Measurements from ENCODE around the gene ENPP7.

ENPP7 gene

GRCh38 chr17:79695797-79696609 lies 34.7 kb upstream of the ENPP7 start:
- no peaks in the 10 kb centered on the region for H3K36me3 ChIP-seq (ENCODE audit: control insufficient read depth in 2 of 2, insufficient read depth in 1 of 2, low read length in 2 of 2)
- H3K4me3 ChIP-seq (ENCODE audit: low read depth, low read length): no peak overlapping the region
- H3K27ac ChIP-seq (ENCODE audit: extremely low read depth, low read depth, low read length): peak overlapping the region; percentile 24; the same call in 1 of the 2 replicates
- peaks cover 13% of the 10 kb centered on the region for H3K4me1 ChIP-seq (ENCODE audit: control insufficient read depth, insufficient read depth, low read length)
- ChIA-PET CTCF (interaction anchor here (0.5 to 3.7 kb wide), 5 partner anchors 37 to 666 kb away, joined by 4 to 23 read pairs (median 6); no protein-coding TSS in a partner anchor), POLR2A (no interaction called here)
- no peaks in the 10 kb centered on the region for H3K9me3 ChIP-seq (ENCODE audit: control insufficient read depth, insufficient read depth, low read depth, low read length)
- TF ChIP-seq ZNF518A (tag by site-specific recombination; conservative IDR thresholded peaks at IDR 0.05; ENCODE audit: low read depth): 0 out of 2 replicates have a peak, but pooled peaks have one; percentile 17
- no peak for TF ChIP-seq PRDM2 (tag by site-specific recombination; IDR thresholded peaks at IDR 0.05; ENCODE audit: borderline replicate concordance)
- TF ChIP-seq ZNF449 (tag by site-specific recombination; IDR thresholded peaks at IDR 0.05): peak; percentile 68
- no peak for TF ChIP-seq SCRT1 (tag by site-specific recombination; IDR thresholded peaks at IDR 0.05; ENCODE audit: borderline replicate concordance)
- TF ChIP-seq ZNF335 (tag by site-specific recombination; conservative IDR thresholded peaks at IDR 0.05): 0 out of 2 replicates have a peak, but pooled peaks have one; percentile 28
- TF ChIP-seq GLIS1 (tag by site-specific recombination; IDR thresholded peaks at IDR 0.05): peak; percentile 88
- peak; percentile 62 for TF ChIP-seq ZBTB17 (tag by site-specific recombination; IDR thresholded peaks at IDR 0.05)
- 0 out of 2 replicates have a peak, but pooled peaks have one; percentile 39 for TF ChIP-seq ZNF600 (tag by site-specific recombination; IDR thresholded peaks at IDR 0.05)
- TF ChIP-seq CTCF (tag by site-specific recombination; IDR thresholded peaks at IDR 0.05): no peak
- TF ChIP-seq ZNF792 (tag by site-specific recombination; IDR thresholded peaks at IDR 0.05): no peak
- TF ChIP-seq GLIS2 (tag by site-specific recombination; IDR thresholded peaks at IDR 0.05): peak; percentile 39; the same call in 1 of the 2 replicates
- TF ChIP-seq ZNF366 (tag by site-specific recombination; conservative IDR thresholded peaks at IDR 0.05): no peak
- peak; percentile 72 for TF ChIP-seq ZFHX2 (tag by site-specific recombination; conservative IDR thresholded peaks at IDR 0.05)
- peak; percentile 41; the same call in 1 of the 2 replicates for TF ChIP-seq PATZ1 (tag by site-specific recombination; IDR thresholded peaks at IDR 0.05)
- 0 out of 2 replicates have a peak, but pooled peaks have one; percentile 17 for TF ChIP-seq KLF1 (tag by site-specific recombination; IDR thresholded peaks at IDR 0.05)
- TF ChIP-seq BCL11B (tag by site-specific recombination; IDR thresholded peaks at IDR 0.05; ENCODE audit: low read depth): no peak
- peak; percentile 55; the same call in 1 of the 2 replicates for TF ChIP-seq PRDM1 (tag by site-specific recombination; IDR thresholded peaks at IDR 0.05)
- TF ChIP-seq ZSCAN30 (tag by site-specific recombination; IDR thresholded peaks at IDR 0.05): no peak
- peak; percentile 95 for TF ChIP-seq ZNF596 (tag by site-specific recombination; IDR thresholded peaks at IDR 0.05)
- TF ChIP-seq ZBTB48 (tag by site-specific recombination; IDR thresholded peaks at IDR 0.05): peak; percentile 15; the same call in 1 of the 2 replicates

Data from HEK293 (cell line).